Body of pancreas (tissue), 4 donors: ENCODE data around the gene MED10.

Source experiments
- POLR2A ChIP-seq, 3 donors: fragments of 450-650 bp; IDR thresholded peaks; one replicate each; pipeline ENCODE4 v1.6.1; 2016; ENCODE audit warnings: antibody characterized with exemption in 3 of 3, mild to moderate bottlenecking in 2 of 3
- TF ChIP-seq, protein P1 (sequence below), 7 experiments: fragments of 450-650 bp in 4 of 7; fragments of 200-600 bp in 3 of 7; sonication (generic) in 3 of 7; IDR thresholded peaks; one replicate each; pipeline ENCODE4 v1.5.1; 2016 to 2019; ENCODE audit warnings: antibody characterized with exemption in 7 of 7

DNA sequence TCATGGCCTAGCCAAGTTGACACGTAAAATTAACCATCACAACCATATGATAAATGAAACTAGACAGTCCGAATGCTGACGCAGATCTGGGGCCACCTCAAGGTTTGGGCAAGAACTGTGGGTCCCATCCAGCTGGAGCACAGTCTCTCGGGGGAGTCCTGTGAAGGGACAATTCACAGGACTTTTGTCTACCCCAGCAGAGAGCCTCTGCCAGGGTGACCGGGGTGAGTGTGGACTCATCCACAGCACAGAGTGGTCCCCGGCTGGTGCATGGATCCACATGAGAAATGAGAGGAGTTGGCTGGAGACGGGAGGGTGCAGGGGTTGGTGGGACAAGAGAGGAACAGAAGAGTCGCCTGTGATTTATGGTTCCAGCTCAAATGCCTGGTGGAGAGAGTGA is 17.7 kb upstream of the MED10 start:
- TF ChIP-seq, protein P1, sequence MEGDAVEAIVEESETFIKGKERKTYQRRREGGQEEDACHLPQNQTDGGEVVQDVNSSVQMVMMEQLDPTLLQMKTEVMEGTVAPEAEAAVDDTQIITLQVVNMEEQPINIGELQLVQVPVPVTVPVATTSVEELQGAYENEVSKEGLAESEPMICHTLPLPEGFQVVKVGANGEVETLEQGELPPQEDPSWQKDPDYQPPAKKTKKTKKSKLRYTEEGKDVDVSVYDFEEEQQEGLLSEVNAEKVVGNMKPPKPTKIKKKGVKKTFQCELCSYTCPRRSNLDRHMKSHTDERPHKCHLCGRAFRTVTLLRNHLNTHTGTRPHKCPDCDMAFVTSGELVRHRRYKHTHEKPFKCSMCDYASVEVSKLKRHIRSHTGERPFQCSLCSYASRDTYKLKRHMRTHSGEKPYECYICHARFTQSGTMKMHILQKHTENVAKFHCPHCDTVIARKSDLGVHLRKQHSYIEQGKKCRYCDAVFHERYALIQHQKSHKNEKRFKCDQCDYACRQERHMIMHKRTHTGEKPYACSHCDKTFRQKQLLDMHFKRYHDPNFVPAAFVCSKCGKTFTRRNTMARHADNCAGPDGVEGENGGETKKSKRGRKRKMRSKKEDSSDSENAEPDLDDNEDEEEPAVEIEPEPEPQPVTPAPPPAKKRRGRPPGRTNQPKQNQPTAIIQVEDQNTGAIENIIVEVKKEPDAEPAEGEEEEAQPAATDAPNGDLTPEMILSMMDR (IDR thresholded peaks at IDR 0.05): no peak
- no peak for TF ChIP-seq POLR2A (IDR thresholded peaks at IDR 0.05)
